ENCODE data around the gene KXD1. TPM values are rescaled to one million over a fixed set of nuclear protein-coding genes. Genes with fewer than 3 reads are reported as not detected.

The KXD1 gene
- total RNA-seq, 1 experiment from 2014 or later: 138 TPM

DNA sequence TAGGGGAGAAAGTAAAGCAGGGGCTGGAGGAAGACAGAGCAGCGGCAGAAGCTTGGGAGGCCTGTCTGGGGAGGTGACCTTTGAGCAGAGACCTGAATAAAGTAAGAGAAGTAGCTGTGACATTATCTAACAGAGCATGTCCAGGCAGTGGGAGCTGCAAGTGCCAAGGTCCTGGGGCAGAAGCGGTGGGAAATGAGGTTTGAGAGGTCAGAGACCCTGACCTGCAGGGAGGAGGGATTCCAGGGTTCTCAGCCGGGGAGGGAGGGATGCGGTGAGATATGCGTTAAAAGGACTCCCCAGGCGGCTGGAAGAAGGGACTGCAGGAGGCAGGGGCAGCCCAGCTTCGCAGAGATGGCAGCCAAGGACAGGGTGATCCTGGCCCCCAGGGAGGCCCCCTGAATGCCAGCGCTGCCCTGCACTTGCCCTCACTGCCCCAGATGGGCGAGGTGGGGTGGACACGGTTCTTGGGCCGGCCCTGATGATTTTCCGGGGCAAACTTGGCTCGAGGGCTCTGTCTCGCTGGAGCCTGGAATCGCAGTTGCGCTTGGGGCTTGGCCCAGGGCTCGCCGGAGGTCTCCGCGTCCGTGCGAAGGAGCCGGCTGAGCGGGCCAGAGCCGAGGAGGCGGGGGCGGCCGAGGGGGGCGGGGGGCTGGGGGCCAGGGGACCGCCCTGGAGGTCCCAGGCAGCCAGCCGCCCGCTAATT, 45.7 kb downstream of the KXD1 start:
- H4K20me1 ChIP-seq (ENCODE audit: control insufficient read depth, insufficient read depth, insufficient read length): no peaks in the 10 kb centered on the region
- peaks cover 47% of the 10 kb centered on the region for H3K27me3 ChIP-seq (ENCODE audit: insufficient read depth, low read length)
- Mint-ChIP-seq H3K27ac (no peak overlapping the region), H3K4me1 (peaks cover 15 to 27% of the 10 kb centered on the region in 2 experiments), H3K36me3 (ENCODE audit: insufficient read depth in 1 of 3, low read depth in 3 of 3) (peaks cover 0 to 6% (median 0%) of the 10 kb centered on the region in 3 experiments; a peak in 2 of 7 replicates), H3K9me3 (no peaks in the 10 kb centered on the region; a peak in 1 of 5 replicates), H3K27me3 (ENCODE audit: low read depth) (peaks cover 86% of the 10 kb centered on the region), H3K4me3 (peak overlapping the region; percentile 29 to 61; a peak in 4 of 5 replicates)
- H3K4me1 ChIP-seq (ENCODE audit: insufficient read depth, low read length): no peaks in the 10 kb centered on the region; the same call in 1 of the 2 replicates
- H3K9ac ChIP-seq (ENCODE audit: extremely low read depth, insufficient read length, low read length): no peak overlapping the region
- H2AK5ac ChIP-seq (ENCODE audit: insufficient read length, low read length): no peak overlapping the region
- H2BK20ac ChIP-seq (ENCODE audit: low read depth, low read length, poor library complexity, severe bottlenecking): no peak overlapping the region
- no peaks in the 10 kb centered on the region for H3K9me3 ChIP-seq (ENCODE audit: control insufficient read depth, low read depth, low read length)
- H2BK120ac ChIP-seq (ENCODE audit: low read depth, low read length, poor library complexity, severe bottlenecking): no peak overlapping the region
- WGBS (ENCODE audit: extremely low coverage, insufficient read length, low lambda C conversion rate): no CpG with 5 or more reads among the region's 32 CpGs
- no peak overlapping the region for H4K91ac ChIP-seq (ENCODE audit: insufficient read length, low read depth, low read length)
- H3K14ac ChIP-seq (ENCODE audit: insufficient read depth, low read length): no peak overlapping the region; the same call in 1 of the 2 replicates
- no peak overlapping the region for H4K8ac ChIP-seq (replicated peaks; ENCODE audit: insufficient read length, low read depth, low read length)
- H2BK12ac ChIP-seq (ENCODE audit: insufficient read length, low read depth, low read length): no peak overlapping the region
- H3K23me2 ChIP-seq (ENCODE audit: insufficient read length, low read depth, low read length, poor library complexity, severe bottlenecking): peaks cover 3% of the 10 kb centered on the region
- H3T11ph ChIP-seq (ENCODE audit: low read length): no peak overlapping the region
- H3K18ac ChIP-seq (ENCODE audit: insufficient read length, low read depth, low read length): no peak overlapping the region
- H3K4me2 ChIP-seq (ENCODE audit: insufficient read depth, insufficient read length, low read length): peak overlapping the region; percentile 20
- no peak overlapping the region for H3K56ac ChIP-seq (ENCODE audit: insufficient read length, low read depth, low read length)
- no peak overlapping the region for H3K27ac ChIP-seq (ENCODE audit: insufficient read length, low read depth, low read length)
- H2BK5ac ChIP-seq (ENCODE audit: insufficient read length, low read length): no peak overlapping the region
- DNase-seq: peak; percentile 71
- H2AFZ ChIP-seq (ENCODE audit: low read length): no peak overlapping the region
- no peaks in the 10 kb centered on the region for H3K79me2 ChIP-seq (ENCODE audit: insufficient read depth, low read length)
- no peak overlapping the region for H3K4ac ChIP-seq (ENCODE audit: low read depth, low read length)
- H3K23ac ChIP-seq (ENCODE audit: insufficient read length, low read depth, low read length): no peak overlapping the region
- no peak overlapping the region for H4K5ac ChIP-seq (ENCODE audit: insufficient read length, low read depth, low read length)
- no peaks in the 10 kb centered on the region for H3K79me1 ChIP-seq (ENCODE audit: insufficient read depth, low read depth, low read length, poor library complexity, severe bottlenecking)
- H2BK15ac ChIP-seq (ENCODE audit: low read depth, low read length): no peak overlapping the region
- peak; percentile 43; the same call in 2 of the 3 replicates for TF ChIP-seq CTCF (conservative IDR thresholded peaks at IDR 0.05)
